HepG2 (cell line): ENCODE data around the gene MYRIP. TPM values are rescaled to one million over a fixed set of nuclear protein-coding genes. Genes with fewer than 3 reads are reported as not detected.

Experiments
- ATAC-seq: fragments of 200-7000 bp; cut with Tn5 transposase; 3 replicates; pipeline ENCODE4 v1.9.1; 2020; ENCODE audit warnings: mild to moderate bottlenecking, moderate library complexity
- BruUV-seq: library from RNA; stranded (reverse); fragments of 400-500 nt; replicated peaks from 2 replicates; lab custom pipeline; 2021; lab: Mats Ljungman, UMichigan
- CTCF ChIA-PET: fragments of 300-600 bp; formaldehyde crosslinking; extraction: SDS; loops from one replicate; lab custom pipeline; 2021; ENCODE audit warnings: low total read pairs, inconsistent platforms, low intra/inter-chr PET ratio; lab: Yijun Ruan, JAX
- POLR2A ChIA-PET: fragments of 350-600 bp; sonication (Branson Sonifier 250); formaldehyde crosslinking; loops from one replicate; lab custom pipeline; 2020; ENCODE audit warnings: antibody characterized with exemption, inconsistent platforms; lab: Yijun Ruan, JAX
- DNase-seq: peaks from one replicate; pipeline ENCODE4 v3.0.0-alpha.2; 2015; ENCODE audit warnings: low spot score
- FAIRE-seq: peaks from 3 replicates; lab custom pipeline; 2011; peaks lifted over from hg19 to GRCh38; lab: Jason Lieb, UNC
- H2AFZ ChIP-seq: one replicate; pipeline ENCODE4 v1.6.1; 2011; ENCODE audit warnings: low read length, inconsistent platforms
- H3K27ac ChIP-seq: fragments of 300-600 bp; 3 replicates; pipeline ENCODE4 v1.8.0; 2011; ENCODE audit warnings: mixed run types, mild to moderate bottlenecking, mixed read lengths, low read length, inconsistent platforms; ENCODE audit not compliant: insufficient read depth; ENCODE audit errors: extremely low read length
- H3K27me3 ChIP-seq, 2 experiments: fragments of 200-600 bp in 1 of 2; 2 replicates in 1 of 2; 3 replicates in 1 of 2; pipeline versions ENCODE4 v1.6.0 to v1.8.0; 2011; ENCODE audit warnings: low read length in 2 of 2, mild to moderate bottlenecking in 2 of 2, moderate library complexity in 2 of 2, inconsistent platforms in 1 of 2; ENCODE audit not compliant: insufficient read depth in 2 of 2, control insufficient read depth in 1 of 2
- H3K36me3 ChIP-seq, 2 experiments: fragments of 200-600 bp in 1 of 2; replicated peaks in 1 of 2; 2 replicates in 1 of 2; 3 replicates in 1 of 2; pipeline versions ENCODE4 v1.5.1 to v1.8.0; 2011; ENCODE audit warnings: low read length in 2 of 2, inconsistent platforms in 1 of 2; ENCODE audit not compliant: insufficient read depth in 2 of 2, control insufficient read depth in 1 of 2
- H3K4me1 ChIP-seq: 2 replicates; pipeline ENCODE4 v1.5.1; 2012; ENCODE audit warnings: low read length, inconsistent platforms; ENCODE audit not compliant: insufficient read depth
- H3K4me2 ChIP-seq: 2 replicates; pipeline ENCODE4 v1.6.0; 2011; ENCODE audit warnings: low read depth, low read length, inconsistent platforms
- H3K4me3 ChIP-seq, 3 experiments: fragments of 200-600 bp in 1 of 3; sonication (generic), shearing (Covaris generic) in 1 of 3; replicated peaks in 1 of 3; 2 replicates each; pipeline ENCODE4 v1.5.1; 2011 to 2016; ENCODE audit warnings: low read length in 3 of 3, inconsistent platforms in 2 of 3, low read depth in 2 of 3, mild to moderate bottlenecking in 2 of 3, control low read depth in 1 of 3, mixed read lengths in 1 of 3; ENCODE audit not compliant: insufficient read depth in 1 of 3
- H3K79me2 ChIP-seq: one replicate; pipeline ENCODE4 v1.6.1; 2011; ENCODE audit warnings: low read length, inconsistent platforms; ENCODE audit not compliant: insufficient read depth
- H3K9ac ChIP-seq: 2 replicates; pipeline ENCODE4 v1.6.0; 2011; ENCODE audit warnings: mild to moderate bottlenecking, low read depth, low read length, inconsistent platforms; ENCODE audit not compliant: insufficient read depth
- H3K9me3 ChIP-seq: 2 replicates; pipeline ENCODE4 v1.5.1; 2012; ENCODE audit warnings: mild to moderate bottlenecking, low read length
- H4K20me1 ChIP-seq: 2 replicates; pipeline ENCODE4 v1.6.0; 2011; ENCODE audit warnings: inconsistent platforms, mild to moderate bottlenecking, low read length, moderate library complexity; ENCODE audit not compliant: insufficient read depth
- ADNP ChIP-seq: sonication (generic); formaldehyde crosslinking; IDR thresholded peaks from 2 replicates; pipeline ENCODE4 v1.4.0; 2020; ENCODE audit warnings: missing genetic modification reagents
- ATF3 ChIP-seq: sonication (generic); formaldehyde crosslinking; IDR thresholded peaks from 2 replicates; pipeline ENCODE4 v1.4.0; 2020; ENCODE audit warnings: missing genetic modification reagents
- ERF ChIP-seq: IDR thresholded peaks from 2 replicates; pipeline ENCODE4 v1.6.1; 2018; ENCODE audit warnings: missing biosample characterization, missing genetic modification reagents
- HNF4G ChIP-seq, 2 experiments: sonication (generic) in 1 of 2; formaldehyde crosslinking in 1 of 2; IDR thresholded peaks; 2 replicates each; pipeline versions ENCODE4 v1.4.0 to v1.6.1; 2011 to 2020; ENCODE audit warnings: borderline replicate concordance in 2 of 2, low read depth in 2 of 2, mild to moderate bottlenecking in 2 of 2, low read length in 1 of 2, missing genetic modification reagents in 1 of 2, moderate library complexity in 1 of 2
- PPARG ChIP-seq: conservative IDR thresholded peaks from 2 replicates; pipeline ENCODE4 v1.6.1; 2016; ENCODE audit warnings: missing biosample characterization, missing genetic modification reagents
- RERE ChIP-seq: IDR thresholded peaks from 2 replicates; pipeline ENCODE4 v1.6.1; 2016; ENCODE audit warnings: low read depth, missing genetic modification reagents, missing compliant biosample characterization
- REXO4 ChIP-seq: sonication (generic); formaldehyde crosslinking; IDR thresholded peaks from 2 replicates; pipeline ENCODE4 v1.8.0; 2022; ENCODE audit warnings: missing genetic modification reagents, mild to moderate bottlenecking, borderline replicate concordance
- SNAPC2 ChIP-seq: sonication (generic); formaldehyde crosslinking; IDR thresholded peaks from 2 replicates; pipeline ENCODE4 v1.8.1; 2022; ENCODE audit warnings: mild to moderate bottlenecking, missing genetic modification reagents
- TOPORS ChIP-seq: sonication (generic); formaldehyde crosslinking; IDR thresholded peaks from 2 replicates; pipeline ENCODE4 v1.8.0; 2023; ENCODE audit warnings: mild to moderate bottlenecking, missing genetic modification reagents
- ZFP82 ChIP-seq: sonication (generic); formaldehyde crosslinking; IDR thresholded peaks from 2 replicates; pipeline ENCODE4 v1.5.1; 2020; ENCODE audit warnings: mild to moderate bottlenecking, missing genetic modification reagents, borderline replicate concordance
- ZFX ChIP-seq: sonication (generic); formaldehyde crosslinking; IDR thresholded peaks from 2 replicates; pipeline ENCODE4 v1.4.0; 2020; ENCODE audit warnings: mild to moderate bottlenecking, low read depth, missing genetic modification reagents, moderate library complexity
- ZGPAT ChIP-seq: IDR thresholded peaks from 2 replicates; pipeline ENCODE4 v1.6.1; 2016; ENCODE audit warnings: mild to moderate bottlenecking
- ZMYM3 ChIP-seq: sonication (generic); formaldehyde crosslinking; IDR thresholded peaks from 2 replicates; pipeline ENCODE4 v1.5.1; 2020; ENCODE audit warnings: mild to moderate bottlenecking, missing genetic modification reagents
- ZNF12 ChIP-seq: sonication (generic); formaldehyde crosslinking; IDR thresholded peaks from 2 replicates; pipeline ENCODE4 v1.5.0; 2020; ENCODE audit warnings: missing genetic modification reagents
- ZNF292 ChIP-seq: sonication (generic); formaldehyde crosslinking; IDR thresholded peaks from 2 replicates; pipeline ENCODE4 v1.8.1; 2022; ENCODE audit warnings: mild to moderate bottlenecking, low read depth, missing genetic modification reagents, borderline replicate concordance
- ZNF619 ChIP-seq: sonication (generic); formaldehyde crosslinking; IDR thresholded peaks from 2 replicates; pipeline ENCODE4 v1.4.0; 2020; ENCODE audit warnings: mild to moderate bottlenecking, missing genetic modification reagents
- ZNF782 ChIP-seq: sonication (generic); formaldehyde crosslinking; IDR thresholded peaks from 2 replicates; pipeline ENCODE4 v1.4.0; 2020; ENCODE audit warnings: missing genetic modification reagents, mild to moderate bottlenecking, borderline replicate concordance
- ZNF878 ChIP-seq: sonication (generic); formaldehyde crosslinking; IDR thresholded peaks from 2 replicates; pipeline ENCODE4 v1.8.1; 2023; ENCODE audit warnings: mild to moderate bottlenecking, missing genetic modification reagents, moderate library complexity
- WGBS: methylation state at CpG from one replicate; pipeline ENCODE4 v1.1.6; 2017; ENCODE audit warnings: low lambda C conversion rate; 5-methylcytosine and 5-hydroxymethylcytosine counted together
- in situ Hi-C: cut with HindIII; loops from 2 replicates; pipeline ENCODE4 v1.10.0; 2017; ENCODE audit warnings: low pct_unique_long_range_greater_than_20kb; ENCODE audit not compliant: extremely low pct_ligation_motif_present
- intact Hi-C: fragments of 100-400 bp; cut with micrococcal nuclease; formaldehyde crosslinking; loops from one replicate; pipeline ENCODE4 v1.10.0; 2022; ENCODE audit not compliant: unreplicated experiment
- polyA plus RNA-seq, 8 experiments: library from polyadenylated mRNA; depleted of rRNA in 3 of 8; stranded (reverse) in 7 of 8; unstranded in 1 of 8; fragments of >200 nt; fragmentation: Illumina TruSeq in 4 of 8; extraction: Trizol in 4 of 8; gene quantifications; 2 replicates each; pipeline versions ENCODE4 v1.2.1 to v1.2.3, GENCODE V29; 2011 to 2016; ENCODE audit warnings: low read depth in 4 of 8, missing spikeins in 1 of 8, mixed read lengths in 1 of 8; ENCODE audit not compliant: insufficient read depth in 1 of 8
- total RNA-seq, 5 experiments: library from RNA; depleted of rRNA; stranded (reverse); fragments of >200 nt; fragmentation: Illumina TruSeq; extraction: Trizol; gene quantifications; 2 replicates each; pipeline ENCODE4 v1.2.3, GENCODE V29; 2016; ENCODE audit warnings: low read depth in 1 of 5

Gene MYRIP
- total and polyA plus RNA-seq, 2 of the 13 experiments (the other 11 are each of a cell fraction or from before 2014, with no cell fraction given), result 0.64 to 0.84 TPM

- no peak for DNase-seq
- in situ Hi-C loops, result no loop called here
- POLR2A ChIA-PET, result no interaction called here
- TF ChIP-seq ATF3 (CRISPR knock-in tag) (no peak), ZFX (no peak), ZNF782 (no peak), ZMYM3 (CRISPR knock-in tag) (no peak), ERF (CRISPR knock-in tag) (no peak), REXO4 (CRISPR knock-in tag) (no peak), SNAPC2 (no peak), ADNP (CRISPR knock-in tag) (no peak), ZFP82 (CRISPR knock-in tag) (no peak), PPARG (CRISPR knock-in tag) (no peak), ZNF292 (no peak), ZGPAT (CRISPR knock-in tag) (no peak), HNF4G (IDR thresholded peaks at IDR 0.05; ENCODE audit: borderline replicate concordance, low read depth, low read length) (no peak), HNF4G (CRISPR knock-in tag; IDR thresholded peaks at IDR 0.05; ENCODE audit: borderline replicate concordance, low read depth) (no peak), TOPORS (CRISPR knock-in tag) (no peak), ZNF619 (no peak), ZNF12 (CRISPR knock-in tag) (no peak), RERE (CRISPR knock-in tag) (no peak), ZNF878 (CRISPR knock-in tag) (no peak)
Observed at GRCh38 chr3:39934696-39935095, 125.3 kb downstream of the MYRIP start.

More at GRCh38 chr3:39934696-39935095, 125.3 kb downstream of the MYRIP start:
- no TSS peak for BruUV-seq
- intact Hi-C loops, result no loop called here
- Histone ChIP-seq H3K4me1 (peaks cover 28% of the 10 kb centered on the region), H3K79me2 (no peaks in the 10 kb centered on the region), H4K20me1 (no peaks in the 10 kb centered on the region), H3K9me3 (no peaks in the 10 kb centered on the region), H2AFZ (no peak overlapping the region), H3K27ac (no peak overlapping the region), H3K9ac (no peak overlapping the region), H3K4me2 (no peak overlapping the region), H3K27me3 (no peaks in the 10 kb centered on the region), H3K36me3 (no peaks in the 10 kb centered on the region), H3K4me3 (no peak overlapping the region)
- WGBS, result 47% methylated on average over 5 of the region's 5 CpGs
- no peak for FAIRE-seq
- CTCF ChIA-PET, result no interaction called here
- no peak for ATAC-seq
